Measurements from ENCODE around the gene MT1F. TPM values are rescaled to one million over a fixed set of nuclear protein-coding genes. Genes with fewer than 3 reads are reported as not detected.
"Not testable (repeated sequence)": the region's sequence is repeated elsewhere in the genome, so short reads cannot be mapped to it uniquely, and the experiment has no call there.

Gene MT1F
- polyA plus RNA-seq, 3 donors = 48.4 to 77.2 (median 58.2) TPM

GRCh38 chr16:56662357-56663354 is 4.9 kb downstream of the MT1F start:
- DNase-seq (ENCODE audit: extremely low read depth in 1 of 11, low read depth in 9 of 11, low spot score in 4 of 11) = no peak

- DNase-seq (ENCODE audit: extremely low read depth in 1 of 11, low read depth in 9 of 11, low spot score in 4 of 11) = no peak
These were observed 6.7 kb downstream of the MT1F start for GRCh38 chr16:56664506-56664905.

GRCh38 chr16:56665286-56666261 is 7.8 kb downstream of the MT1F start:
- DNase-seq (ENCODE audit: extremely low read depth in 1 of 11, low read depth in 9 of 11, low spot score in 4 of 11) = not testable (repeated sequence)

- DNase-seq (ENCODE audit: extremely low read depth in 1 of 11, low read depth in 9 of 11, low spot score in 4 of 11) = no peak
These were observed 10.1 kb downstream of the MT1F start, which contains the start of gene MT1G for GRCh38 chr16:56667581-56668571. TSS of gene MT1G (minus strand) at chr16:56668065. CDS start at chr16:56667993, 72 bp downstream.

- DNase-seq (ENCODE audit: extremely low read depth in 1 of 11, low read depth in 9 of 11, low spot score in 4 of 11) = no peak
These were observed 11.5 kb downstream of the MT1F start, which contains the start of gene MT1H for GRCh38 chr16:56669005-56669839. TSS of gene MT1H (plus strand) at chr16:56669814. CDS start at chr16:56669885, 71 bp downstream.

- DNase-seq (ENCODE audit: extremely low read depth in 1 of 11, low read depth in 9 of 11, low spot score in 4 of 11) = no peak
These were observed 12.3 kb downstream of the MT1F start for GRCh38 chr16:56669840-56670619.

GRCh38 chr16:56670620-56670934 is 12.8 kb downstream of the MT1F start:
- no peak for DNase-seq (ENCODE audit: extremely low read depth in 1 of 11, low read depth in 9 of 11, low spot score in 4 of 11)

- DNase-seq (ENCODE audit: extremely low read depth in 1 of 11, low read depth in 9 of 11, low spot score in 4 of 11) = not testable (repeated sequence)
These were observed 13.9 kb downstream of the MT1F start for GRCh38 chr16:56671691-56672090.

- not testable (repeated sequence) for DNase-seq (ENCODE audit: extremely low read depth in 1 of 11, low read depth in 9 of 11, low spot score in 4 of 11)
These were observed 14.4 kb downstream of the MT1F start for GRCh38 chr16:56672171-56672570.

- no peak for DNase-seq (ENCODE audit: extremely low read depth in 1 of 11, low read depth in 9 of 11, low spot score in 4 of 11)
These were observed 15.2 kb downstream of the MT1F start for GRCh38 chr16:56672761-56673536.

- DNase-seq (ENCODE audit: extremely low read depth in 1 of 11, low read depth in 9 of 11, low spot score in 4 of 11) = no peak
These were observed 16.2 kb downstream of the MT1F start for GRCh38 chr16:56673921-56674320.

GRCh38 chr16:56674570-56674969 is 16.8 kb downstream of the MT1F start:
- not testable (repeated sequence) for DNase-seq (ENCODE audit: extremely low read depth in 1 of 11, low read depth in 9 of 11, low spot score in 4 of 11)

- DNase-seq (ENCODE audit: extremely low read depth in 1 of 11, low read depth in 9 of 11, low spot score in 4 of 11) = no peak
These were observed 18.0 kb downstream of the MT1F start for GRCh38 chr16:56675685-56676210.

- DNase-seq (ENCODE audit: extremely low read depth in 1 of 11, low read depth in 9 of 11, low spot score in 4 of 11) = no peak
These were observed 19.7 kb downstream of the MT1F start for GRCh38 chr16:56677474-56677873.

GRCh38 chr16:56679078-56679730 is 21.4 kb downstream of the MT1F start:
- DNase-seq (ENCODE audit: extremely low read depth in 1 of 11, low read depth in 9 of 11, low spot score in 4 of 11) = no peak

Measured in renal cortex interstitium (tissue), 11 donors.